CD8-positive, alpha-beta memory T cell (primary cell): Measurements from ENCODE around the gene HNF4A. TPM values are rescaled to one million over a fixed set of nuclear protein-coding genes. Genes with fewer than 3 reads are reported as not detected.

Experiments used
- CTCF ChIA-PET: fragments of 350-600 bp; sonication (Branson Sonifier 250); formaldehyde crosslinking; loops from one replicate; lab custom pipeline; 2021; ENCODE audit warnings: antibody characterized with exemption; lab: Charles Lee
- POLR2A ChIA-PET: fragments of 350-600 bp; sonication (Branson Sonifier 250); formaldehyde crosslinking; loops from one replicate; lab custom pipeline; 2021; ENCODE audit warnings: antibody characterized with exemption; lab: Charles Lee
- DNase-seq, 5 donors: peaks; one replicate each; pipeline versions ENCODE4 v3.0.0 to v3.0.0-alpha.2; 2020 to 2022; ENCODE audit warnings: mixed read lengths in 1 of 5
- H3K27ac ChIP-seq: one replicate; pipeline ENCODE4 v1.7.0; 2013; ENCODE audit warnings: low read depth, mild to moderate bottlenecking, low read length, moderate library complexity
- H3K27me3 ChIP-seq: 2 replicates; pipeline ENCODE4 v1.7.0; 2013; ENCODE audit warnings: low read length, mild to moderate bottlenecking; ENCODE audit not compliant: insufficient read depth, poor library complexity, severe bottlenecking
- H3K36me3 ChIP-seq: 2 replicates; pipeline ENCODE4 v1.7.0; 2013; ENCODE audit warnings: mild to moderate bottlenecking, low read length, moderate library complexity; ENCODE audit not compliant: insufficient read depth
- H3K4me1 ChIP-seq: 2 replicates; pipeline ENCODE4 v1.7.0; 2013; ENCODE audit warnings: mild to moderate bottlenecking, low read length, moderate library complexity; ENCODE audit not compliant: insufficient read depth
- H3K4me3 ChIP-seq: 2 replicates; pipeline ENCODE4 v1.7.0; 2013; ENCODE audit warnings: mild to moderate bottlenecking, low read length
- H3K9me3 ChIP-seq: 2 replicates; pipeline ENCODE4 v1.7.0; 2013; ENCODE audit warnings: mild to moderate bottlenecking, low read length
- H3K27ac Mint-ChIP-seq, 8 donors: one replicate each; pipeline ENCODE4 v1.8.0; 2020 to 2021; ENCODE audit warnings: mixed read lengths in 8 of 8, mild to moderate bottlenecking in 6 of 8, inconsistent platforms in 3 of 8, moderate library complexity in 3 of 8
- H3K27me3 Mint-ChIP-seq, 2 donors: one replicate each; pipeline ENCODE4 v1.8.0; 2020 to 2021; ENCODE audit warnings: mixed read lengths in 2 of 2, mild to moderate bottlenecking in 1 of 2, moderate library complexity in 1 of 2
- H3K36me3 Mint-ChIP-seq, 3 donors: one replicate each; pipeline ENCODE4 v1.8.0; 2020 to 2021; ENCODE audit warnings: mixed read lengths in 3 of 3, inconsistent platforms in 1 of 3, mild to moderate bottlenecking in 1 of 3
- H3K4me1 Mint-ChIP-seq, 3 donors: one replicate each; pipeline ENCODE4 v1.8.0; 2020 to 2021; ENCODE audit warnings: mixed read lengths in 3 of 3, inconsistent platforms in 1 of 3, mild to moderate bottlenecking in 1 of 3
- H3K4me3 Mint-ChIP-seq, 7 donors: one replicate each; pipeline ENCODE4 v1.8.0; 2020 to 2021; ENCODE audit warnings: mixed read lengths in 7 of 7, mild to moderate bottlenecking in 6 of 7, moderate library complexity in 4 of 7, inconsistent platforms in 2 of 7
- H3K9me3 Mint-ChIP-seq, 5 donors: one replicate each; pipeline ENCODE4 v1.8.0; 2020 to 2022; ENCODE audit warnings: mixed read lengths in 5 of 5, mild to moderate bottlenecking in 3 of 5, moderate library complexity in 2 of 5, inconsistent platforms in 1 of 5
- polyA plus RNA-seq: library from polyadenylated mRNA; unstranded; fragments of 300-500 nt; fragmentation: Illumina TruSeq; gene quantifications from one replicate; pipeline ENCODE4 v1.2.3, GENCODE V29; 2021
- total RNA-seq, 2 experiments: library from RNA; stranded (reverse); gene quantifications; one replicate each; pipeline ENCODE4 v1.2.3, GENCODE V29; 2021

The HNF4A gene
- total and polyA plus RNA-seq, 3 experiments from 2014 or later = not detected

DNA sequence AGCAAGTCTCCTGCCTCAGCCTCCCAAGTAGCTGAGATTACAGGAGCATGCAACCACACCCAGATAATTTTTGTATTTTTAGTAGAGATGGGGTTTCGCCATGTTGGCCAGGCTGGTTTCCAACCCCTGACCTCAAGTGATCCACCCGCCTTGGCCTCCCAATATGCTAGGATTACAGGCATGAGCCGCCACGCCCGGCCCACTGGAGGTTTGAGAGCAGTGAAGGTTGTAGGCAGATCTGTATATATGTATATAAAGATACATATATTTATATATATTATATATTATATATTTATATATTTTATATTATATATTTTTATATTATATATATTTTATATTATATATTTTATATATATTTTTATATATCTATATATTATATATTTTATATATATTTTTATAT, 82.0 kb downstream of the HNF4A start:
- H3K27ac Mint-ChIP-seq = no peak overlapping the region
- H3K27me3 Mint-ChIP-seq = peaks cover 2 to 32% of the 10 kb centered on the region in 2 donors
- no peak for DNase-seq
- CTCF ChIA-PET = no interaction called here
- H3K27ac ChIP-seq = no peak overlapping the region
- H3K4me1 ChIP-seq = no peaks in the 10 kb centered on the region
- no peaks in the 10 kb centered on the region for H3K4me1 Mint-ChIP-seq
- POLR2A ChIA-PET = no interaction called here
- H3K9me3 ChIP-seq = no peaks in the 10 kb centered on the region
- H3K4me3 ChIP-seq = no peak overlapping the region
- H3K9me3 Mint-ChIP-seq = no peaks in the 10 kb centered on the region
- no peak overlapping the region for H3K4me3 Mint-ChIP-seq
- no peaks in the 10 kb centered on the region for H3K36me3 ChIP-seq
- no peaks in the 10 kb centered on the region for H3K27me3 ChIP-seq
- H3K36me3 Mint-ChIP-seq = no peaks in the 10 kb centered on the region

DNA sequence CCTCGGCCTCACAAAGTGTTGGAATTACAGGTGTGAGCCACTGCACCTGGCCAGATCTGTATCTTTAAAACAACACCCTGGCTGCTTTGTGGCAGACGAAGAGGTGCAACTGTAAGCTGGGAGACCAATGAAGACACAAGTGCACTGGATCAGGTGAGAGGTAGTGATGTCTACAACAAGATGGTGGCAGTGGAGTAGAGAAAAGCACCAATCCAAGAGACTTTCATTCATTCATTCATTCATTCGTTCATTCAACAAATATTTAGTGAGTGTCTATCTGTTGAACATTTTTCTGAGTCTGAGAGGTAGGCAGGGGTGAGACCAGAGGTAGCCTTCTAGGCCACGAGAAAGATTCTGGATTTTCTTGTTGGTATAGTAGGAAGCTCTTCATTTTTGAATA, 83.3 kb downstream of the HNF4A start:
- ChIA-PET POLR2A (no interaction called here), CTCF (no interaction called here)
- Histone ChIP-seq H3K27me3 (no peaks in the 10 kb centered on the region), H3K36me3 (no peaks in the 10 kb centered on the region), H3K4me3 (no peak overlapping the region), H3K4me1 (no peaks in the 10 kb centered on the region), H3K27ac (no peak overlapping the region), H3K9me3 (no peaks in the 10 kb centered on the region)
- Mint-ChIP-seq H3K27me3 (peaks cover 4 to 41% of the 10 kb centered on the region in 2 donors), H3K4me1 (no peaks in the 10 kb centered on the region), H3K9me3 (no peaks in the 10 kb centered on the region), H3K4me3 (no peak overlapping the region), H3K36me3 (no peaks in the 10 kb centered on the region), H3K27ac (no peak overlapping the region)
- no peak for DNase-seq

DNA sequence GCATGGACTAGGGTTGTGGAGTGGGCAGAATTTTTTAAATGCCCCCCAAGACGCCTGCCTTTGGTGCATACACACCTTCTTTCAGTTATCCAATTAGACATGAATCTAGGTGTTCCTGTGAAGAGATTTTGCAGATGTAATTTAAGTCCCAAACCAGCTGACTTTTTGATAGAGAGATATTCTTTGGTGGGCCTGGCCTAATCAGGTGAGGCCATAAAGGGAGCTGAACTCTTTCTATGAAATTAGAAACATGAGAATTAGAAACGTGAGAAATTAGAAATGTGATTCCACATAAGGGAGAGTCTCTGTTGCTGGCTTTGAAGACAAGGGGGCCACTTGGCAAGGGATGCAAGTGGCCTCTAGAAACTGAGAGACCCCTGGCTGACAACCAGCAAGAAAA, 83.8 kb downstream of the HNF4A start:
- no peaks in the 10 kb centered on the region for H3K36me3 ChIP-seq
- H3K4me1 Mint-ChIP-seq = no peaks in the 10 kb centered on the region
- peaks cover 4 to 38% of the 10 kb centered on the region in 2 donors for H3K27me3 Mint-ChIP-seq
- no peak overlapping the region for H3K27ac Mint-ChIP-seq
- H3K27ac ChIP-seq = no peak overlapping the region
- ChIA-PET POLR2A (no interaction called here), CTCF (no interaction called here)
- no peak for DNase-seq
- no peaks in the 10 kb centered on the region for H3K4me1 ChIP-seq
- H3K36me3 Mint-ChIP-seq = no peaks in the 10 kb centered on the region
- H3K9me3 ChIP-seq = no peaks in the 10 kb centered on the region
- no peaks in the 10 kb centered on the region for H3K9me3 Mint-ChIP-seq
- no peaks in the 10 kb centered on the region for H3K27me3 ChIP-seq
- no peak overlapping the region for H3K4me3 ChIP-seq
- H3K4me3 Mint-ChIP-seq = no peak overlapping the region

DNA sequence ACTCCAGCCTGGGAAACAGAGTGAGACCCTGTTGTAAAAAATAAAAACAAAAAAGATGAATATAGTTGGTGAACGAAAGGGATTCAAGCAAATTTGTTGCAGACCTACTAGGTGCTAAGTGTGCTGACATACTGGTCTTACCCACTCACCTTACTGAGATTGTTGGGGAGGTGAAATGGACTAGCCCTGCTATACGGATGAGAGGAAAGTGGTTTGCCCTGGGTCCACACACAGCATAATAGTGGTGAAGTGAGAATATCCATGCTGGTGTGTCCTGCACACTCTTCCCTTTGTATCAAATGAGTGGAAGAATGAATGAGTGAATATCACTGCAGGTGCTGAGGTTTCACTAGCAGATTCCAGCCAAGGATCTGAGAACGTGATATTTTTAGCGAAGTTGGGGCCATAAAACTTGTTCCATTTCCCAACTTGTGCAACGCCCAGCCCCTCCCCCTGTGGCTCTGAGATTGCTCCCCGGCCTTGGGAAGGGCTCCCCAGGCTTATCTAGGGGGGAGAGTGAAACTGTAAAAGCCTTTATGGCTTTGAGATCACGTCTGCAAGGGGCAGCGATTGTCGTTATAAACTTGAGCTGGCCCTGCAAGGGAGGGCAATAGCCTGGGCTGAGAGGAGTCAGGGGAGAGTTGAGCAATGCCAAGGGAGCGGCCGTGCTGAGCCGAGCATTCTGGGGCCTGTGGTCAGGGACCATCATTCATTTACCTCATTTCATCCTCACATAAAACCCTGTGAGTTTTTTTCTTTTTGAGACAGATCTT, 87.0 kb downstream of the HNF4A start:
- no peak overlapping the region for H3K27ac ChIP-seq
- H3K4me1 Mint-ChIP-seq = no peaks in the 10 kb centered on the region

DNA sequence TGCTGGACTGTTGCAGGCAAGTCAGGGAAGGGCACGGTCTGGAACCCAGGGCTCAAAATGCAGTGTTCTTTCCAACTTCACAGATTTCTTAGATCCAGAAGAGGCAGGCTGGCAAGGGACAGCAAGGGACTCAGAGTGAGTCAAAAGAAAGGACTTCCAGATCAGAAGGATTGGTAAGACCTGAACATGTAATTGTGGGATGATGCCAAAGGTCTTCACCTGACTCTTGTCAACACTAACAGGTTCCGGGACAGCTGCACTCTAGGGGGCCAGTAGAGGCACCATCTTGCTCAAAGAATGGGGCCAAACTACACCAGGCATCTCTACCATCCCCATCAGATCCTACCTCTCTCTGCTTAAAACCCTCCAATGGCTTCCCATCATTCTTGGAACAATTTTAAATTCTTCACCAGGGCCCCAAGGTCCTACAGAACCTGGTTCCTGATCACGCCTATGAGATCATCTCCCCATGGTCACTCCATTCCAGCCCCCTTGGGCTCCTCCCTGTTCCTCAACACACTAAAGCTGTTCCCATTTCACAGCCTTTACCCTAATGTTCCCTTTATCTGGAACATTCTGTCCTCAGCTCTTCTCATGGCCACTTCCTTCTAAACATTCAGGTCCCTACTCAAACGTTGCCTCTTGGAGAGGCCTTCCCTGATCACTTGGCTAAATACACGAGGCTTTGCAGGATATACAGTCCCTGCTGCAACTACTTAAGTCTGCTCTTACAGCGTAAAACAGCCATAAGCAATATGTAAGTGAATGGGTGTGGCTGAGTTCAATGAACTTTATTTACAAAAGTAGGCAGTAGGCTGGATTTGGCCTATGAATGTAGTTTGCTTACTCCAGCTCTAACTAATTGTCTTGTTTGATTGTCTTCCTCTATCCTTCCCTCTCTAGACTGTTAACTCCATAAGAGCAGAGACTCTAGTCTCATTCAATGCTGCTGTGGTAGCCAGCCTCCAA, 90.5 kb downstream of the HNF4A start:
- H3K9me3 ChIP-seq = no peaks in the 10 kb centered on the region
- H3K36me3 Mint-ChIP-seq = no peaks in the 10 kb centered on the region
- H3K4me1 Mint-ChIP-seq = no peaks in the 10 kb centered on the region
- DNase-seq = no peak
- H3K4me3 Mint-ChIP-seq = no peak overlapping the region
- H3K27ac ChIP-seq = no peak overlapping the region
- ChIA-PET POLR2A (no interaction called here), CTCF (no interaction called here)
- no peak overlapping the region for H3K27ac Mint-ChIP-seq
- no peaks in the 10 kb centered on the region for H3K36me3 ChIP-seq
- H3K4me1 ChIP-seq = no peaks in the 10 kb centered on the region
- H3K27me3 ChIP-seq = no peaks in the 10 kb centered on the region
- no peak overlapping the region for H3K4me3 ChIP-seq
- no peaks in the 10 kb centered on the region for H3K9me3 Mint-ChIP-seq
- H3K27me3 Mint-ChIP-seq = peaks cover 9 to 32% of the 10 kb centered on the region in 2 donors

More for the DNA sequence above, 87.0 kb downstream of the HNF4A start:
- H3K27ac Mint-ChIP-seq = peak overlapping the region in 1 of 8 donors; percentile 61
- no peaks in the 10 kb centered on the region for H3K27me3 ChIP-seq
- H3K4me3 ChIP-seq = no peak overlapping the region
- no peaks in the 10 kb centered on the region for H3K36me3 ChIP-seq
- no peak for DNase-seq
- CTCF ChIA-PET = no interaction called here
- H3K4me1 ChIP-seq = no peaks in the 10 kb centered on the region
- no peaks in the 10 kb centered on the region for H3K9me3 Mint-ChIP-seq
- H3K36me3 Mint-ChIP-seq = no peaks in the 10 kb centered on the region
- POLR2A ChIA-PET = no interaction called here
- no peak overlapping the region for H3K4me3 Mint-ChIP-seq
- H3K9me3 ChIP-seq = no peaks in the 10 kb centered on the region
- peaks cover 4 to 38% of the 10 kb centered on the region in 2 donors for H3K27me3 Mint-ChIP-seq

DNA sequence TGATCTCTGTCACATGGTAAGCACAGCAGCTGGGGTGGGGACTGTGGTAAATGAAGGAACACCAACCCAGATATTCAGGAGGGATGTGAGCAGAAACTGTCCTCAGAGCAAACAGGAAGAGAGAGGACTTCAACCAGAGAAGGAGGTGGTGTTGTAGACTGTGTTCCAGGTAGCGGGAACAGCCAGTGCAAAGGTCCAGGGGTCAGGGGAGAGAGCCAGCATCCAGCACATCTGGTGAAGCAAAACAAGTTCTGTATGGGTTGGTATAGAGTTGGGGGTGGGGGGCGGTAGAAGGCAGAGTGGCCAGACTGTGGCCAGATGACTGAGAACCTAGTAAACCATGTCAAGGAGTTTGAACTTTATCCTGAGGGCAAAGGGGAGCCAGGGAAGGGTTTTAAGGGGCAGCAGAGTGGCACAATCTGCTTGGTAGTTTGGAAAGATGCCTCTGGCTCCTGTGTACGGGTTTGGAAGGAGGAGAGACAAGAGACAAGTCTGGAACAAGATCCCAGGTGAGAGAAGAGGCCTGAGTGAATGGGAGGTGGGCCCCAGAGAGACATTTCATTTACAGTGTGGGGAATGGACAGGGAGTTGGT, 92.4 kb downstream of the HNF4A start:
- H3K4me1 Mint-ChIP-seq = no peaks in the 10 kb centered on the region
- peak overlapping the region in 1 of 8 donors; percentile 89 for H3K27ac Mint-ChIP-seq
- Histone ChIP-seq H3K27me3 (no peaks in the 10 kb centered on the region), H3K36me3 (no peaks in the 10 kb centered on the region), H3K4me1 (no peaks in the 10 kb centered on the region), H3K4me3 (no peak overlapping the region), H3K9me3 (no peaks in the 10 kb centered on the region), H3K27ac (no peak overlapping the region)
- peaks cover 8 to 23% of the 10 kb centered on the region in 2 donors for H3K27me3 Mint-ChIP-seq
- H3K9me3 Mint-ChIP-seq = no peaks in the 10 kb centered on the region
- POLR2A ChIA-PET = no interaction called here
- H3K4me3 Mint-ChIP-seq = no peak overlapping the region
- H3K36me3 Mint-ChIP-seq = no peaks in the 10 kb centered on the region
- DNase-seq = no peak
- CTCF ChIA-PET = no interaction called here

DNA sequence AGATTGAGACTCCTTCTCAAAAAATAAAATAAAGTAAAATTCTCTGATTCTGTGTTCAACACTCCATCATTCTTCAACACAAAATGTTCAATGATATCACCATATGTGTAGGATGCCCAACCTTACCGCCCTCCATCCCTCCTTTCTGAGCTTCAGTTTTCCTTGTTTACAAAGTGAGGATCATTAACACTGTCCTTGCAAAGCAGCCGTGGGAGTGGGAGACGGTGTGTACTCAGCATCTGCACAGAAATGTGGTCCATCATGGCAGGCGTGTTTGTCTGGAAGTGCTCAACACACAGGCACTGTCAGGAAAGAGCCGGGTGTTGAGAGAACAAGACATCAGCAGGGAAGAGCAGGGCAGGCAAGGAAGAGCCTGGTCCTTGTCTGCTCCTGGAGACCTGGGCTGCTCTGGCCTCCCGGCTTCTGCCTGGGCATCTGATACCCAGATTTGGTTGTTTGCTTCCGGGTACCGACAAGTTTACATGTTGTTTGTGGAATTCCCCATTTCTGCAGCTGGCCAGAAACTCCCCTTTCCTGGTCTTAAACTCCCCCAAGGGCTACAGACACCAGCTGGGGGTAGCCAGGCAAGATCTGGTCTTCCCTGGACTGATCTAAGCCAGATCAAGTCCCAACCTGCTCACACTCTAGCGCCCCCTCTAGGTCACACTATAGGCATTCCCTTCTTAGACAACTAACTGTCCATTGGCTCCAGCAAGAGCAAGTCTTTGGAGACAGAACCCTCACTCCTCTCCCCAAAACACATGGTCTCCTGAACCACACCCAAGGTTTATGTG, 93.5 kb downstream of the HNF4A start:
- DNase-seq = no peak
- Histone ChIP-seq H3K9me3 (no peaks in the 10 kb centered on the region), H3K36me3 (no peaks in the 10 kb centered on the region), H3K27me3 (no peaks in the 10 kb centered on the region), H3K4me3 (no peak overlapping the region), H3K27ac (no peak overlapping the region), H3K4me1 (no peaks in the 10 kb centered on the region)
- H3K27me3 Mint-ChIP-seq = peaks cover 8 to 23% of the 10 kb centered on the region in 2 donors
- H3K27ac Mint-ChIP-seq = peak overlapping the region in 1 of 8 donors; percentile 89
- CTCF ChIA-PET = no interaction called here
- H3K4me3 Mint-ChIP-seq = no peak overlapping the region
- POLR2A ChIA-PET = no interaction called here
- H3K9me3 Mint-ChIP-seq = no peaks in the 10 kb centered on the region
- no peaks in the 10 kb centered on the region for H3K36me3 Mint-ChIP-seq
- no peaks in the 10 kb centered on the region for H3K4me1 Mint-ChIP-seq
